Activated B cell treated with CpG ODN at 0.5 μM for 24 hours (primary cell): ENCODE measurements around the gene SEMA4F. TPM values are rescaled to one million over a fixed set of nuclear protein-coding genes. Genes with fewer than 3 reads are reported as not detected.

Experiments
- ATAC-seq: fragments of 200-7000 bp; cut with Tn5 transposase; one replicate; pipeline ENCODE4 v1.10.0; 2021; ENCODE audit warnings: low read depth, mild to moderate bottlenecking, moderate library complexity
- CTCF ChIA-PET: fragments of 350-600 bp; sonication (Branson Sonifier 250); formaldehyde crosslinking; loops from one replicate; lab custom pipeline; 2021; ENCODE audit warnings: antibody characterized with exemption; lab: Charles Lee
- POLR2A ChIA-PET: fragments of 350-600 bp; sonication (Branson Sonifier 250); formaldehyde crosslinking; loops from one replicate; lab custom pipeline; 2021; ENCODE audit warnings: antibody characterized with exemption; lab: Charles Lee
- DNase-seq: peaks from one replicate; pipeline ENCODE4 v3.0.0; 2022
- H3K27ac Mint-ChIP-seq: one replicate; pipeline ENCODE4 v1.8.0; 2020; ENCODE audit warnings: mixed read lengths
- H3K27me3 Mint-ChIP-seq: one replicate; pipeline ENCODE4 v1.8.0; 2021; ENCODE audit warnings: mixed read lengths
- H3K36me3 Mint-ChIP-seq: one replicate; pipeline ENCODE4 v1.8.0; 2021; ENCODE audit warnings: low read depth, mixed read lengths
- H3K4me1 Mint-ChIP-seq: one replicate; pipeline ENCODE4 v1.8.0; 2021; ENCODE audit warnings: mixed read lengths
- H3K4me3 Mint-ChIP-seq: one replicate; pipeline ENCODE4 v1.8.0; 2020; ENCODE audit warnings: mild to moderate bottlenecking, mixed read lengths
- H3K9me3 Mint-ChIP-seq: one replicate; pipeline ENCODE4 v1.8.0; 2020; ENCODE audit warnings: mixed read lengths
- CTCF ChIP-seq: fragments of 200-600 bp; IDR thresholded peaks from one replicate; pipeline ENCODE4 v1.8.0; 2022; ENCODE audit warnings: antibody characterized with exemption, mild to moderate bottlenecking
- intact Hi-C: fragments of 100-400 bp; cut with micrococcal nuclease; formaldehyde crosslinking; loops from one replicate; pipeline ENCODE4 v1.15.1; 2024
- total RNA-seq: library from RNA; stranded (reverse); gene quantifications from 2 replicates; pipeline ENCODE4 v1.2.3, GENCODE V29; 2022

Gene SEMA4F
- total RNA-seq, 1 donor from 2014 or later: 11.6 TPM

- Mint-ChIP-seq H3K4me1 (no peaks in the 10 kb centered on the region), H3K27ac (no peak overlapping the region), H3K27me3 (peaks cover 5% of the 10 kb centered on the region), H3K36me3 (no peaks in the 10 kb centered on the region), H3K4me3 (no peak overlapping the region), H3K9me3 (no peaks in the 10 kb centered on the region)
- intact Hi-C loops: no loop called here
- no peak for TF ChIP-seq CTCF
- no peak for DNase-seq
- CTCF ChIA-PET: no interaction called here
- no peak for ATAC-seq
- POLR2A ChIA-PET: no interaction called here
Observed at GRCh38 chr2:74632209-74632938, 21.7 kb upstream of the SEMA4F start.

GRCh38 chr2:74632939-74633312, 21.1 kb upstream of the SEMA4F start:
- ChIA-PET CTCF (no interaction called here), POLR2A (no interaction called here)
- Mint-ChIP-seq H3K4me1 (no peaks in the 10 kb centered on the region), H3K27ac (no peak overlapping the region), H3K9me3 (no peaks in the 10 kb centered on the region), H3K27me3 (peaks cover 5% of the 10 kb centered on the region), H3K36me3 (no peaks in the 10 kb centered on the region), H3K4me3 (no peak overlapping the region)
- ATAC-seq: no peak
- intact Hi-C loops: no loop called here
- DNase-seq: no peak
- TF ChIP-seq CTCF: no peak

GRCh38 chr2:74639550-74639949, 14.5 kb upstream of the SEMA4F start:
- no peak overlapping the region for H3K4me3 Mint-ChIP-seq
- POLR2A ChIA-PET: no interaction called here
- no peaks in the 10 kb centered on the region for H3K9me3 Mint-ChIP-seq
- TF ChIP-seq CTCF: no peak
- intact Hi-C loops: no loop called here
- no peak overlapping the region for H3K27ac Mint-ChIP-seq
- H3K27me3 Mint-ChIP-seq: peaks cover 22% of the 10 kb centered on the region
- CTCF ChIA-PET: no interaction called here
- H3K36me3 Mint-ChIP-seq: no peaks in the 10 kb centered on the region
- ATAC-seq (no peak), DNase-seq (no peak)
- no peaks in the 10 kb centered on the region for H3K4me1 Mint-ChIP-seq

- POLR2A ChIA-PET: no interaction called here
- no peak for TF ChIP-seq CTCF
- intact Hi-C loops: no loop called here
- Mint-ChIP-seq H3K27me3 (peaks cover 37% of the 10 kb centered on the region), H3K4me1 (peaks cover 2% of the 10 kb centered on the region), H3K27ac (no peak overlapping the region), H3K9me3 (no peaks in the 10 kb centered on the region), H3K36me3 (no peaks in the 10 kb centered on the region), H3K4me3 (no peak overlapping the region)
- DNase-seq (no peak), ATAC-seq (no peak)
- CTCF ChIA-PET: no interaction called here
Observed at GRCh38 chr2:74645344-74645743, 8.7 kb upstream of the SEMA4F start.

GRCh38 chr2:74646201-74646600, 7.8 kb upstream of the SEMA4F start:
- Mint-ChIP-seq H3K9me3 (no peaks in the 10 kb centered on the region), H3K27me3 (peaks cover 38% of the 10 kb centered on the region), H3K4me3 (no peak overlapping the region), H3K4me1 (peaks cover 2% of the 10 kb centered on the region), H3K27ac (no peak overlapping the region), H3K36me3 (no peaks in the 10 kb centered on the region)
- intact Hi-C loops: no loop called here
- no peak for TF ChIP-seq CTCF
- DNase-seq: no peak
- ChIA-PET CTCF (no interaction called here), POLR2A (no interaction called here)
- ATAC-seq: no peak
